Measurements from ENCODE around the gene SLC9A6.
"Not testable (repeated sequence)": the region's sequence is repeated elsewhere in the genome, so short reads cannot be mapped to it uniquely, and the experiment has no call there.

Gene SLC9A6

GRCh38 chrX:136063340-136064079 is 78.3 kb downstream of the SLC9A6 start:
- DNase-seq (ENCODE audit: low read depth) = peak; percentile 36

- DNase-seq (ENCODE audit: low read depth) = no peak
Measured at GRCh38 chrX:136064661-136065043, 79.4 kb downstream of the SLC9A6 start.

DNA sequence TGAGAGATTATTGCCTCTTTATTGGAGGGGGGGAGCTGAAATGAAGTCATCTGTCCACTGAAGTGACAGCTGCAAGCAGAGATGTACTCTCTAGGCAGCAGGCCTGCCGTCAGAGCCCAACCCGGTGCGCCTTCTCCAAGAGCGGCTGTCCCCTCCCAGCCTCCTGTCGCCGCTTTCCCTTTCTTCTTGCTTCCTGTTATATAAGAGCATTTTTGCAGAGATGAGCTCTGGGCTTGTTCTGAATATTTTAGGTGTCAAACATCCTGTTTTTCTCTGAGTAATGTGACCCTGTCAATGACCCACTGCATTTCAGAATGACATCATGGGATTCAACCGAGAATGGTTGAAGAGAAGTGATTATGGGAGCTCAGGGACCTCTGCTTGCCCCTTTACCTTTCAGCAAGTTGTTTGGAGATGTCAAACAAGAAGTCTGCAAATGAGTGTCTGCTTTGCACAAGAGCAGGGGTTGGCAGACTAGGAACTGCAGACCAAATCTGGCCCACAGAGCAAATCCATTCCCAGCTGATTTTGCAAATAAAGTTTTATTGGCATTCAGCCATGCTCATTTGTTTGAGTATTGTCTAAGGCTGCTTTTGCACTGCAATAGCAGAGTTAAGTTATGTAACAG is 79.9 kb downstream of the SLC9A6 start:
- DNase-seq (ENCODE audit: low read depth) = no peak

DNA sequence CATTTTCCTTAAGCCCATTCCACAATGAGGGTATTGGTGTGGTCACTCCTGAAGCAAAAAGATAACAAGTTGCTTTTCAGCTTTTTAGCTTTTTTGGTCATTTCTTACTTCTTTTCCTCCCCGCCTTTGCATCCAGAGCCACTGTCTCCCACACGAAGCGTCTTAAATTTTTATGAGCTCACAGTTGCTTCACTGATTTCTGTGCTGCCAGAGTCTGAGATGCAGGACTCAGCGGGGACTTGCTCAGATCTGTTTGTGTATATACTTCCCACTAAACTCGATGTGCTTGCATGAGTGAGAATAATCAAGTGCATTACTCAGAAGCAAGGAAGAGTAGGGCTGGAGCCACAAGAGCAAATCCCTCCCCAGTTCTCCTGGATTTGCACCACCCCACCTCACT is 81.9 kb downstream of the SLC9A6 start:
- DNase-seq (ENCODE audit: low read depth) = no peak

DNA sequence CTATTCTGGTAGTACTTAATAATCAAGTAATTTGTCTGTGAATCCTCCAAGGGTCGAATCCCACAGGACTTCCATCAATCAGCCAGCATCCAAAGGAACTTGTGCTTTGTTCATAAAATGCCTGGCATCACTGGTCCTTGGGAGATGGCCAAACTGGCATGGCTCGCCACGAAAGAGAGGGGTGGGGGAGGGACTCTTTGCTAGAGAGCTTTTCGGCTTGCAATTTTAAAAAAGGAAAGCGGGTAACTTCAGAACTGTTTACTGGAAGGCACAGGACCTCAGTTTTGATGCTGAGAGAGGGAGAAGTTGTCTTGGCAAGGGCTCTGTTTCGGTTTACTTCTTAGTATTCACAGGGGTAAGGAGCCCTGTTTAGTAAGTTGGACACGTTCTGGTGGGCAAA is 82.7 kb downstream of the SLC9A6 start:
- DNase-seq (ENCODE audit: low read depth) = no peak

GRCh38 chrX:136076942-136077341 is 91.7 kb downstream of the SLC9A6 start:
- DNase-seq (ENCODE audit: low read depth) = no peak

DNA sequence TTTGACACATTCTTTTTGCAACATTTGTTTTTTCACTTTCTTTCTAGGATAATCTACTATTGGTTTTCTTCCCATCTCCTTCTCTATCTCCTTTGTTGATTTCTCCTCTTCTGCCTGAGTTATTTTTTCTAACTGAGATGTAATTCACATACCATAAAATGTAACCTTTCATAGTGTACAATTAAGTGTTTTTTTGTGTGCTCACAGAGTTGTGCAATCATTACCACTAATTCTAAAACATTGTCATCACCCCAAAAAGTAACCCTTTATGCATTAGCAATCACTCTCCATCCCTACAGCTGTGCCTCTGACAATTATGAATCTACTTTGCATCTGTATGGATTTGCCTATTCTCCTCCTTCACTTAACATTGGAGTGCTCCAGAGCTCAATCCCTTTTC is 95.5 kb downstream of the SLC9A6 start:
- no peak for DNase-seq (ENCODE audit: low read depth)

DNA sequence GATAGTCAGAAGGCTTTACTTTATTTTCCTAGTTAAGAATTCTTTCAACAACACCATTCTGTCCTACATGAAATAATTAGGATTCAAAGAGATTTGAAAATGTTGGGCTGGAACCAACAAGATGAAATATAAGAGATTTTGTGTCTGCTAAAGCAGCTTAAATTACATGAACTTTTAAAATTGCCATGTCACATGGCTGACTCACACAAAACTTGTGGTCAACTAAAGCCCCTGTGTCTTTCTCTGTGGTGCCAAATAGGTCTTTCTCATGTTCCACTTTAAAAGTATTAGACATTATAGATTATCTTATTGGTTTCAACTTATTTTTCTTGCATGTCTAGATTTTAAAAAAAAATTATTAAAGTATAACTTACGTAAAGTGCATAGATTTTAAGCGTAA is 101.3 kb downstream of the SLC9A6 start:
- no peak for DNase-seq (ENCODE audit: low read depth)

DNA sequence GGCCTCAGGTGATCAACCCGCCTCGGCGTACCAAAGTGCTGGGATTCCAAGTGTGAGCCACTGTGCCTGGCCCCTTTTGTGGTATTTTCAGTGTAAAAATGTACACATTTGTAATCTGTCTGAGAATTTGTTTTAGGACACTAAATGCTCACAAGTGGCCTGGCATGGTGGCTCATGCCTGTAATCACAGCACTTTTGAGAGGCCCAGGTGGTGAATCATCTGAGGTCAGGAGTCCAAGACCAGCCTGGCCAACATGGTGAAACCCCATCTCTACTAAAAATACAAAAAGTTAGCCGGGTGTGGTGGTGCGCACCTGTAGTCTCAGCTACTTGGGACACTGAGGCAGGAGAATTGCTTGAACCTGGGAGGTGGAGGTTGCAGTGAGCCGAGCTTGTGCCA is 106.7 kb downstream of the SLC9A6 start:
- not testable (repeated sequence) for DNase-seq (ENCODE audit: low read depth)

GRCh38 chrX:136094962-136095361 is 109.7 kb downstream of the SLC9A6 start:
- DNase-seq (ENCODE audit: low read depth) = no peak

Data from fibroblast of the conjunctiva (primary cell).